Mesenteric fat pad (tissue), 1 donor: ENCODE results near the gene ACTL9. TPM values are rescaled to one million over a fixed set of nuclear protein-coding genes. Genes with fewer than 3 reads are reported as not detected.

Source experiments
- total RNA-seq: library from RNA; stranded (reverse); fragmentation: NEBNext Ultra II Directional; extraction: Animal tissue kit (Norgen Biotek cat#: 25700); gene quantifications from one replicate; pipeline ENCODE4 v1.2.1, GENCODE V29; 2021
- donor health status: DM: yes; HTN: yes; CAD: no.

ACTL9 gene
- total RNA-seq, 1 donor from 2014 or later, result not detected

Other genes starting within 250 kb of the ACTL9 start
- gene PRAM1, start 196.2 kb downstream of the ACTL9 start, total RNA-seq, result 4.5 TPM
- gene ZNF414, start 184.6 kb downstream of the ACTL9 start, total RNA-seq, result 18.5 TPM
- 47.7 TPM for gene MYO1F, start 121.4 kb downstream of the ACTL9 start, total RNA-seq
- gene ADAMTS10, start 88.1 kb downstream of the ACTL9 start, total RNA-seq, result 19.0 TPM
- not detected for gene NFILZ, start 68.2 kb downstream of the ACTL9 start, total RNA-seq
- not detected for gene OR2Z1, start 22.8 kb upstream of the ACTL9 start, total RNA-seq
- 18.5 TPM for gene ZNF558, start 133.5 kb upstream of the ACTL9 start, total RNA-seq
- gene MBD3L1, start 133.6 kb upstream of the ACTL9 start, total RNA-seq, result not detected